GM18873 (cell line): ENCODE measurements around the gene CFAP119.

Experiments
- ATAC-seq: cut with Tn5 transposase; IDR thresholded peaks from one replicate; pipeline ENCODE4 v1.9.1; 2021; ENCODE audit warnings: mild to moderate bottlenecking, moderate library complexity, moderate number of reproducible peaks; ENCODE audit not compliant: unreplicated experiment, low FRiP score

CFAP119 gene

GRCh38 chr16:30762991-30763725, 1.3 kb upstream of the CFAP119 start:
- no peak for ATAC-seq

DNA sequence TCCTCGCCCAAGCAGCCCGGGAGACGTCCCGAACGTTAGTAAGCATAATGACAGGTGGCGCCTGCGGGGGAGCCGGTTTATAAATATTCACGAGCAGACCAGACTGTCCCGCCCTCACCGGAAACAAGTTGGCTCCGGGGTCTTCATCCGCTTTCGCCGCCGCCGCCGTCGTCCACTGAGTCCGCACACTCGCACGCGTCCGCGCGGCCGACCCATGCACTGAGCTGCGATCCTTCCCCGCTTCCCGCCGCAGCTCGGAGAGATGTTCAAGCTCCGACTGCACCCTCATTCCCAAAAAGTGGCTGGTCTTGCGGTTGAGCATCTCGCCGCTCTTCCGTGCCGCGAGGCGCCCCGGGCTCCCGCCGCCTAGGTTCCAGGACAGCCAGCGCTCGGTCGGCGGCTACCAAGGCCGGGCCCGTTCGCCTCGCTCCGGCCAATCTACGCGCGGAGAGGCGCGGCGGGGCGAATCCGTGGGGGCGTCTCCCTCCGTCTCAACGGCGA, 385 bp downstream of the CFAP119 start:
- peak; percentile 9 for ATAC-seq

DNA sequence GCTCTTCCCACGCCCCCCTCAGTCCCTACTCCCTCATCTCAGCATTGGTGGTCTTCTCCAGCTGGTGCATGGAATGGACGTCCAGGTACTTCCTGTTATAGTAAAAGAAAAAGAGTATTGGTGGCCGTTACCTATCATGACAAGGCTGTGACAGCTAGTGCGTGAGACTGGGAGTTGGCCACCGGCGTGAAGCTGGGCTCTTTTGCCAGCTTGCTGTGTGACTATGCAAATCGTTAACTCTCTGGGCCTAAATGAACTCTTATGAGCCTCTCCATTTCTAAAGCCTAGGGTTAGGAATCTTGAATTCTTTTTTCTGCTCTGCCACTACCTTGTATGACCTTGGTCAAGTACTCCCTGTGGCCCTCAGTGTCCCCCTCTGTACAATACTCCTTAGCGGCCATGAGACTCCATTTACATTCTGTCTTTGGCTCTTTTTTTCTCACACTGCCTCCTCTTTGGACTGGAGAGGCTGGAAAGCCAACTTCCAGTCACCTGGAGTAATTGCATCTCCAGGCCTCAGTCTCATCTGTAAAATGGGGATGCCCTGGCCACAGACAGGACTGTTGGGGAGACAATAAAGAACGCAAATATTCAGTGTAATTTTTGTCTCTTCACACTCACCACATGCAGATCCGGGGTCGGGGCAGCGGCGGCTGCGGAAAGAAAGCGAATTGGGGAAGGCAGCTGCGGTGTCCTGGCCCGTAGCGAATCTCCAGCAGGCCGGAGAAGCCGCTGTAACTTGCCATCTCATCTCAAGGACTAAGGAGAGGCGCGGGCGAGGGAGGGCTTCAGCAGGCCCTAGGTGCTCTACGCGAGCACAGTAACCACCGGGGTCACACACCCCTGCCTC, 1.1 kb downstream of the CFAP119 start:
- no peak for ATAC-seq

GRCh38 chr16:30760001-30760559, 1.8 kb downstream of the CFAP119 start:
- ATAC-seq = no peak

- ATAC-seq = no peak
Measured at GRCh38 chr16:30758988-30759491, 2.8 kb downstream of the CFAP119 start.

- no peak for ATAC-seq
Measured at GRCh38 chr16:30757316-30757715, 4.5 kb downstream of the CFAP119 start.

GRCh38 chr16:30756781-30757100, 5.1 kb downstream of the CFAP119 start:
- no peak for ATAC-seq

GRCh38 chr16:30755955-30756780, 5.7 kb downstream of the CFAP119 start:
- no peak for ATAC-seq

GRCh38 chr16:30753596-30753995, 8.3 kb downstream of the CFAP119 start:
- no peak for ATAC-seq

GRCh38 chr16:30750876-30751465, 10.9 kb downstream of the CFAP119 start:
- no peak for ATAC-seq

DNA sequence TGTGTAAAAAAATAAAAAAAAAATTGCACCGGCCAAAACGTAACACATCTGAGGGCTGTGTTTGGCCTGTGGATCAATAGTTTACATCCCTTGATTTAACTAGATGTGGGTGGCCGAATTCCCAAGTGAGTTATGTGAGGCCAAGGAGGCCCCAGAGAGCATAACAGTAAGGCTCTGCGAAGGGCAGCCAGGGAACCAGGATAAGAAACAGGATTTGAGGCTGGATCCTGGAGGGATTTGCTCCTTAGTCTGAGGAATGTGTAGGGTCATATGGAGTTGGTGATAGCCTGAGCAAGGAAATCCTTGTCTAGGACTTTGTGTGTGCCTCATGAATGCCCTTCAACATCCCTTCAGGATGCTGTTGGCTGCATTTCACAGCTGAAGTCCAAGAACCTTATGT, 11.7 kb downstream of the CFAP119 start:
- no peak for ATAC-seq

DNA sequence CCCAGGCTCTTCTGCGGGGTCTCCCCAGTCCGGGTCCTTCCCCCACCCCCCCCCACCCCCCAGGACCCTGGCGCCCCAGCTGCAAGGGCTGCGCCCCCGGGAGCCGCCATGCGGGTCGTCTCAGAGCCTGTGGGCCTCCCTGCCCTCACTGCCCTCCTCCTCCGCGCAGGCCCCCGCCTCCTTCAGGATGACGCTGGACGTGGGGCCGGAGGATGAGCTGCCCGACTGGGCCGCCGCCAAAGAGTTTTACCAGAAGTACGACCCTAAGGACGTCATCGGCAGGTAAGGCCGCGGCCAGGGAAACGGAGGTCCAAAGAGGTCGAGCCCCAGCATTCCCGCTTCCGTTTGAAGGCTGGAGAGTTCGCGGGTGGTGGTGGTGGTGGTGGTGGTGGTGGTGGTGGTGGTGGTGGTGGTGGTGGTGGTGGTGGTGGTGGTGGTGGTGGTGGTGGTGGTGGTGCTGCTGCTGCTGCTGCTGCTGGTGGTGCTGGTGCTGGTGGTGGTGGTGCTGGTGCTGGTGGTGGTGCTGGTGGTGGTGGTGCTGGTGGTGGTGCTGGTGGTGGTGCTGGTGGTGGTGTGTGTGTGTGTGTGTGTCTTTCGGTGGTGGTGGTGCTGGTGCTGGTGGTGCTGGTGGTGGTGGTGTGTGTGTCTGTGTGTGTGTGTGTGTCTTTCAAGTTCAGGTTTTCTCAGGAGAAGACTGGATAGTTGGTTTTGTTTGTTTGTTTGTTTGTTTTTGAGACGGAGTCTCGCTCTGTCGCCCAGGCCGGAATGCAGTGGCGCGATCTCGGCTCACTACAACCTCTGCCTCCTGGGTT, 13.0 kb downstream of the CFAP119 start:
- no peak for ATAC-seq

- ATAC-seq = peak; percentile 95
Measured at GRCh38 chr16:30747799-30748633, 13.8 kb downstream of the CFAP119 start, which contains the start of gene PHKG2. Gene PHKG2, plus strand, starts transcription at chr16:30748425. Its CDS starts 396 bp downstream, at chr16:30748821.

DNA sequence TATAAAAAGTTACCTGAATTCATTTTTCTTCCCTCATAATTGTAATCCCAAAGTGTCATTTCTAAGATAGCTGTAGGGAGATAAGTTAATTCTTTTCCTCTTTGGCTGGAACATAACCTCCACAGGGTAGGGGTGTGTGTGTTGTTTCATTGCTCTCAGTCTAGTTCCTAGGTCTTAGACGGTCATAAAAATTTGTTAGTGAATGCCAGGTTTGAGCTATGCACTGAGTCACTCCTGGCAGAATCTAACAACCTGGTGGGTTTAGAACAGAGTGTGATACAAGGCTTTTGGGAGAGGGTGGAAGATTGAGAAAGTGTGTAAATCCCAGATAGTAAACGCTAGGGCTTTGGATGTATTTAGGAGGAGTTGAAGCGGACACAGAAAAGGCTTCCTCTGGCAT, 14.5 kb downstream of the CFAP119 start:
- no peak for ATAC-seq

DNA sequence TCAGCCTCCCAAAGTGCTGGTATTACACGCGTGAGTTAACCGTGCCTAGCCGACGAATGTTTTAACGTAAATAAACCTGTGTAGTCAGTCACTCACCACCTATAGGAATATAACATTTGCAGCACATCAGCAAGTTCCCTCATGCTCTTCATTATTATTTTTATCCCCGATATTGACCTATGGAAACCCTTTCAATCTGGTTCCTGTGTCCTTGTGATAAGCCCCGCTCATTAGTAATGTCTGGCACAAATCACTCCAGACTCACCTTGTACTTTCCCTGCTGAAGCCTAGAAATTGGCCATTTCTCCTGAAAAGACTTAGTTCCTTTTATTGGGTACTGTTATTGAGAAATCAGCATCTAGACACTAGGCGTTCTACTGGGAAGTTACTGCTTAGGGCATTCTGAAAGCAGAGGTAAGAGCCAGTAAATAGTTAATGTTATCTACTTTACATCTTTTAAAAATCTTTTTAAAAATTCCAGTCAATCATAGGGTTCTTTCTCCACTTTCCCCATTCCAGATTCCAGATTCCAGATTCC, 15.2 kb downstream of the CFAP119 start:
- no peak for ATAC-seq

DNA sequence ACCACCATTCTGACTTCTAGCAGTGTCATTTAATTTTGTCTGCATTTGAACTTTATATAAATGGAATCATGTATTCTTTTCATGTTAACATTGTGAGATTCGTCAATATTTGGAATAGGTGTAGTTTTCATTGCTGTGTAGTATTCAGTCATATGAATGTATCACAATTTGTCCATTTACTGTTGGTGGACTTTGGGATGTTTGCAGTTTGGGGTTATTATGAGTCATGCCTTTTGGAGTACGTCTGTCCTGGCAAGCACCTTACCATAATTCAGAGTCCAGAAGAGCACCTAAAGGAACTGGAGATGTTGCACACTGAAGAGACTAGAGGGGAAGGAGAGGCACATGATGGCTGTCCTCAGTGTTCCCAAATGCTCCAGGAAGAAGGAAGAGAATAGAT, 16.8 kb downstream of the CFAP119 start:
- no peak for ATAC-seq

DNA sequence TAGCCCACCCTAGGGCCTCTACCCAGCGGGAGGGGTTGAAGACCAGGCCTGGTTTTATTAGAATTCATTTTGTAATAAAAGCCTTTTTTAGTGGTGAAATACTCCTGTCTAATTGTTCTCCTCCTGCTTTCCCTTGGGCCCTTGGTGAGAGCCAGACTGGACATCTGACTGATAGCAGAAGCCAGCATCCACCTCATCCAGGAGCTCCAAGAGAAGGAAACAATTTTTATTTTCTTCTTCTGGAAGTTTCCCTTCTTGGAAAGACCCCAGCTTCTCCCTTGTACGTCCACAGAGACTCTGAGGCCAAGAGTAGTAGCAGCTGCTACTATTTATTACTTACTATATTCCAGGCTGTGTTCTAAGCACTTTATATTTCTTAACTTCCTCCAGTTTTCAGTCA, 17.7 kb downstream of the CFAP119 start:
- no peak for ATAC-seq

- no peak for ATAC-seq
Measured at GRCh38 chr16:30743716-30744115, 18.1 kb downstream of the CFAP119 start.
